HG03460 (cell line): ENCODE results near the gene GRPEL1.
"Not testable (repeated sequence)": the region's sequence is repeated elsewhere in the genome, so short reads cannot be mapped to it uniquely, and the experiment has no call there.

Experiments used
- ATAC-seq: cut with Tn5 transposase; IDR thresholded peaks from one replicate; pipeline ENCODE4 v1.9.1; 2021; ENCODE audit not compliant: unreplicated experiment

The GRPEL1 gene

GRCh38 chr4:7067452-7068278, at the start of gene GRPEL1:
Gene GRPEL1, minus strand, starts transcription at chr4:7068064. Its CDS starts 32 bp downstream, at chr4:7068032.
- peak; percentile 89 for ATAC-seq

DNA sequence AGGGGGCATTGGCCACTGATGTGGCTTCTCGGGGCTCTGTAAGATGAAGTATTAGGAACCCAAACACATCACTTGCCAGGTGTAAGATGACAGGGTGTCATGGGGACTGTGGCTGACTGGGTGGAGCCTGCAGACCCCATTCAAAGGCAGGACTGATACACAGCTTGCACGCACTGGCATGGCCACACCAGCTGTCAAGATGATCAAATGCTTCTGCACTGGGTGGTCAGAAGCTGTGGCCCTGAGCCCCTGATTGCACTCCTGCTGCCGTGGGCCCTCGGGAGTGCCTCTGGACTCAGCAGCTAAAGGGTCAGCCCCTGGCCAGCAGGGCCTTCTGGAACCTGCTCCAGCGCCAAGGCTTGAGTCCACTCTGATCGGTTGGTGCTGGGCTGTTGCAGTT, 48.8 kb upstream of the GRPEL1 start:
- no peak for ATAC-seq

DNA sequence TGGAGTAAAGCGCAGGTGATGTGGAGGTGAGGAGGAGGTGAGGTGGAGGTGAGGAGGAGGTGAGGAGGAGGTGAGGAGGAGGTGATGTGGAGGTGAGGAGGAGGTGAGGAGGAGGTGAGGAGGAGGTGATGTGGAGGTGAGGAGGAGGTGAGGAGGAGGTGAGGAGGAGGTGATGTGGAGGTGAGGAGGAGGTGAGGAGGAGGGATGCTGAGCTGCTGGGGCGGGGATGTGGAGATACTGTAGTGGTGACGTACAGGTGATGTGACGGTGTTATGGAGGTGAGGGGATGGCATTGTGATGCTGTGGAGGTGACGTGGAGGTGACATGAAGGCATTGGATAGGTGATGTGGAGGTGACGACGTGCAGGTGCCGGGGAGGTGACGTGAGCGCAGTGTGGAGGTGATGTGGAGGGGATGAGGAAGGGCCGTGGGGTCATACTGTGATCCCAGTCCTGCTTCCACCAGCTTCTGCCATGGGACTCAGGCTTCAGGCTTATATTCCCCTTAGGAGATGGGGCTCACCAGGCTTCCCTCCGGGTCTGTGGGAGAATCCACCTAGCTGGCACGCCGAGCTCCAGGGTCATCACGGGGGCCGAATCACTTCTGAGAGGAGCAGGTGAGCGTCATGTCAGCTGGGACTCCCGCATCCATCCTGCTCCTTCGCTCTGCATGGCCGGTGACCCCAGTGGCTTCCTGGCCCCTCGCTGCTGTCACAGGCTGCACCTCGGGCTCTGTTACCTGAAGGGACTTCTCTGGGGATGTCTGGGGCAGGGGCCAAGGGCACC, 47.9 kb upstream of the GRPEL1 start:
- no peak for ATAC-seq

- no peak for ATAC-seq
These were observed 44.8 kb upstream of the GRPEL1 start for GRCh38 chr4:7112656-7113055.

DNA sequence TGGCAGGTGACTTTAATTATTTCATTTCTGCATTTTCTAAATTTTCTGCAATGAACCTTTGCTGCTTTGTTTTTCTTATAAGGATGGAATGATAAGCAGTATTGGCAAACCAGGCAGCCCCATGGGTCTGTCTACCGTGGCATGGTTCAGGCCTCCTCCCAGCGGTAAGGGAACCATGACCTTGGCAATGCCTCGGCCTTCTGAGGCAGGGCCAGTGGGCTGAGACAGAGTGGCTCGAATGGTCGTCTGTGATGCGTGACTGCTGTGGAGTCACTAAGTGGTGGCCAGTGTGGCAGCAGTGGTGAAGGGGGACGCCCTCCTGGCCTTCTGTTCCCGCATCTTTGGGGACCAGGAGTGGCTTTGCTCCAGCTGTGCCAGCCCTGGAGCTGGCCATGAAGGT, 43.6 kb upstream of the GRPEL1 start:
- no peak for ATAC-seq

GRCh38 chr4:7110546-7110945, 42.7 kb upstream of the GRPEL1 start:
- ATAC-seq = no peak

GRCh38 chr4:7109169-7109568, 41.3 kb upstream of the GRPEL1 start:
- ATAC-seq = no peak

DNA sequence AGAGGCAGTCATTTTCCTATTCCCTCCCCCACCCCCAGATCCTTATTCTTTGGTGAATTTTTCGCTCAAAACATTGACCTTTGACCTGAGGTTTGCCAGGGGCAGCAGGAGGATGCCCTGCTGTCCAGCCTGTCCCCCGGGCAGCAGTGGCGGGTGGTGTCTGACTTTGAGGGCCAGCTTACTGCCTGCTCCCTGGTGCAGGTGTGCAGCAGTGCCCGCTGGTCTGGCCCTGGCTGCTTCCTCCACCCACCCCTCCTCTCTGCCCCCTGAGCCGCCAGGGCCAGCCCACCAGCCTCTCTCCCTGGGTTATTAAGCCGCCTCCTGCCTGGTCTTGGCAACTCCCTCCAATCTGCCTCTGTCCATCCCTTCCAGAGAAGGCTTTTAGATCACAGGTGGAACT, 40.8 kb upstream of the GRPEL1 start:
- ATAC-seq = no peak

- no peak for ATAC-seq
These were observed 40.3 kb upstream of the GRPEL1 start for GRCh38 chr4:7108046-7108625.

DNA sequence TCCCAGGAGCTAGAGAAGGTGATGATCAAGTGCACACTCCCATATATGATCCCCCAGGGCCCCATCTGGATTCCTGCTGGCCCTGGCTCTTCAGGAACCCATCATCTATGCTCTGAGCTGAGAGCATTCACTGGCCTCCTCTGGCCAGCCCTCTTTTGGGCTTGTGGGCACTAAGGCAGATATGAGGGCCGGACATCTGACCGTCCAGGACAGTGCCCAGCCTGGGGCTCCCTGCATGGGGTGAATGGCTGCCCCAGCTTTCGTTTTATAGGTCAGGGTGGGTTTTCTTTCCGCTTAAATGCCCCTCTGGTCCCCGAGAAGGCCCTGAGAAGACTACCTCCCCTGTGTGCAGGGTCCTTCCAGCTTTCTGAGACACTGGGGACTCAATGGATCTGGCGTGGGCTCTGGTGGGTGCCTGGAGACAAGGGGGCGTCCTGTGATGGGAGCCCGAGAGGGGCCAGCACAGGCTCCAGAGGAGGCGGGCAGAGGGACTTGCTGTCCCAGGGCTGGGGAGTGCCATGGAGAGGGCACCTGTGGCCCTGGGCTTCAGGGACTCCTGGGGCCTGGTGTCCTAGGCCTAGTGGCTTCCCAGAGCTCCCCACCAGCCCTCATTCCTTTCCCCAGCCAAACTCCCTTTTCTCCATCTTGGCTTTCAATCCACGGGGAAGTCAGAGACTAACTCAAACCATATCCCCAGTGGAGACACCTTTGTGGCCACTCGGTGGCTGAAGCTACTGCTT, 39.5 kb upstream of the GRPEL1 start:
- ATAC-seq = no peak

- ATAC-seq = no peak
These were observed 37.4 kb upstream of the GRPEL1 start for GRCh38 chr4:7105276-7105675.

- no peak for ATAC-seq
These were observed 36.6 kb upstream of the GRPEL1 start for GRCh38 chr4:7104366-7105031.

GRCh38 chr4:7103607-7104365, 35.9 kb upstream of the GRPEL1 start:
- ATAC-seq = no peak

- peak; percentile 78 for ATAC-seq
These were observed 35.3 kb upstream of the GRPEL1 start for GRCh38 chr4:7103031-7103606.

GRCh38 chr4:7102516-7102909, 34.6 kb upstream of the GRPEL1 start:
- not testable (repeated sequence) for ATAC-seq

GRCh38 chr4:7101692-7102515, 34.0 kb upstream of the GRPEL1 start:
- peak; percentile 73 for ATAC-seq

GRCh38 chr4:7096236-7096635, 28.4 kb upstream of the GRPEL1 start:
- no peak for ATAC-seq

DNA sequence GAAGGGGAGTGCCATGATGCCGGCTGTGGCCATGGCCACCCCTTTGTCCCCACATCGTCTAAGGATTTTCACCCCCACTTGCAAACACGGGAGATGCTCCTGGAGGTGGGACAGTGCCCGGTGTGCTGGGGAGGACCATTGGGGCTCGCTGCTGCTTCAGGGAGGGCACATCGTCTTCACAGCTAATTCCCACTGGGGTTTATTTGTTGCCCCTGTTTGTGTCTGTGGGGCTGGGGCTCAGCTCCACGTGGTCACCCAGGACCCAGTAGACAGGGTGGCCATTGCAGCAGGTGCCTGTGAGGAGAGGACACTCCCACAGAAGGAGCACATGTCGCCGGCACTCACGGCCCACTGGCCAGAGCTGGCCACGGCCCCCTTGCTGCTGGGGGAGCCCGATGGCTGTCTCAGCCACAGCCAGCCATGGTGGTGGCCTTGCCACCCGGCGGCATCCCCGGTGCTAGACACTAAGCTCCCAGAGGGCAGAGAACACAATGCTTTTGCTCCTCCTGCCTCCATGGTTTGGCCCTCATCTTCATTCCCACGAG, 27.8 kb upstream of the GRPEL1 start:
- no peak for ATAC-seq
